Activated CD8-positive, alpha-beta T cell treated with anti-CD3 and anti-CD28 coated beads, Interleukin-2, amount 10 ng/mL, durations not matched to agents 7 days and 5 days (primary cell): Measurements from ENCODE around the gene MAMSTR. TPM values are rescaled to one million over a fixed set of nuclear protein-coding genes. Genes with fewer than 3 reads are reported as not detected.
"Not testable (repeated sequence)": the region's sequence is repeated elsewhere in the genome, so short reads cannot be mapped to it uniquely, and the experiment has no call there.

Source experiments
- ATAC-seq: fragments of 150-1000 bp; cut with Tn5 transposase; one replicate; pipeline ENCODE4 v1.10.0; 2021; ENCODE audit warnings: moderate library complexity
- CTCF ChIA-PET: fragments of 350-600 bp; sonication (Branson Sonifier 250); formaldehyde crosslinking; loops from one replicate; lab custom pipeline; 2021; ENCODE audit warnings: antibody characterized with exemption; lab: Charles Lee
- POLR2A ChIA-PET: fragments of 350-600 bp; sonication (Branson Sonifier 250); formaldehyde crosslinking; loops from one replicate; lab custom pipeline; 2021; ENCODE audit warnings: antibody characterized with exemption; lab: Charles Lee
- DNase-seq: peaks from one replicate; pipeline ENCODE4 v3.0.0-alpha.2; 2020
- H3K27ac Mint-ChIP-seq: one replicate; pipeline ENCODE4 v1.8.0; 2021; ENCODE audit warnings: mild to moderate bottlenecking, mixed read lengths
- H3K27me3 Mint-ChIP-seq: one replicate; pipeline ENCODE4 v1.8.0; 2021; ENCODE audit warnings: low read depth, mixed read lengths
- H3K36me3 Mint-ChIP-seq: one replicate; pipeline ENCODE4 v1.8.0; 2021; ENCODE audit warnings: low read depth, mixed read lengths
- H3K4me1 Mint-ChIP-seq: one replicate; pipeline ENCODE4 v1.8.0; 2021; ENCODE audit warnings: low read depth, mixed read lengths
- H3K4me3 Mint-ChIP-seq: one replicate; pipeline ENCODE4 v1.8.0; 2021; ENCODE audit warnings: mild to moderate bottlenecking, mixed read lengths
- H3K9me3 Mint-ChIP-seq: one replicate; pipeline ENCODE4 v1.8.0; 2022; ENCODE audit warnings: mixed read lengths; ENCODE audit not compliant: insufficient read depth
- total RNA-seq, 2 experiments: library from RNA; stranded (reverse); gene quantifications; one replicate each; pipeline ENCODE4 v1.2.3, GENCODE V29; 2021

MAMSTR gene
- total RNA-seq, 2 experiments from 2014 or later: 0.79 to 1.3 TPM

DNA sequence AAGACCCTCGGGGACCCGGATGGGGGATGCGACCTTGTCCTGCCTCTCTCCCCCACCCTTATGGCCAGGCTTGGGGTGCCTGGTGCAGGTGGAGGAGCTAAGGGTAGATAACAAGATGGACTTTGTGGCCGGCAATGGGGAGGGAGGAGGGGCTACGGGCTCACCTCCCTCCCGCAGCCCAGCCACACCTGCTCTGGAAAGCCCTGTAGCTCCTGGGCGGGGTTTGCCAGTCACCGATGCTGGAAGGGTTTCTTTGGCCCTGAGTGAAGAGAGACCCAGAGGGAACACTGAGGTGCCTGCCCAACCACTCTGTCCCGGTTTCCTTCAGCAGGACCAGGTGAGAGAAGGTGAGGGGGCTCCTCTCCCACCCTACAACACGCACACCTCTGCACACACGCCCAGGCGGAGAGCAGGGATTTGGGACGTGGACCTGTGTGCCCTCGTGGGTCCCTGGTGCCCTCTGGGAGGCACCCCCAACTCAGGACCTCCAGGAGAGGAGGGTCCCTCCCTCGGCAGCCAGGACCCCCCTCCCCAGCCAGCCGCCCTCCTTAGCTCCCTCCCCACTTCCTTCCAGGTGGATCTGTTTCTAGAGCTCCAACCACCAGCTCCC lies 23.7 kb downstream of the MAMSTR start, which contains the start of gene FUT2:
Gene FUT2, plus strand, starts transcription at position 229 of the 610 bp plus-strand sequence. CDS start 6,986 bp downstream, outside the sequence.
- CTCF ChIA-PET: interaction anchor here (1.2 kb wide), 1 partner anchor 20 kb away, joined by 5 read pairs; no protein-coding TSS in a partner anchor

DNA sequence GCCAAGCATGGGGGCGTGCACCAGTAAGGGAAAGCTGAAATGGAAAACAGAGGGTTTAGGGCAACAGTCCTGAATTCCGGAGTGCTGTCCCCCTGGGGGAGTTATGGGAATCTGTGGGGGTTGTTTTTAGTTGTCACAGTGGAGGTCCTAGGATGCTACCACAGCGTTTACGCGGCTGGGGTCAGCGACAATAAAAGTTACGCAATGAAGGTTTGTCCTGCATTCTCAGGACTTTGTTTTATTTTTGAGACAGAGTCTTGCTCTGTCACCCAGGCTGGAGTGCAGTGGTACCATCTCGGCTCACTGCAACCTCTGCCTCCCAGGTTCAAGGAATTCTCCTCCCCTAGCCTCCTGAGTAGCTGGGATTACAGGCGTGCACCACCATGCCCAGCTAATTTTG lies 25.9 kb downstream of the MAMSTR start:
- POLR2A ChIA-PET, ATAC-seq, DNase-seq, H3K9me3 Mint-ChIP-seq, CTCF ChIA-PET, H3K4me1 Mint-ChIP-seq, H3K4me3 Mint-ChIP-seq, H3K36me3 Mint-ChIP-seq, H3K27ac Mint-ChIP-seq: not testable (repeated sequence)
- peaks cover 14% of the 10 kb centered on the region for H3K27me3 Mint-ChIP-seq

More for the DNA sequence above, 23.7 kb downstream of the MAMSTR start, which contains the start of gene FUT2:
- Mint-ChIP-seq H3K27ac (no peak within 1 kb of the TSS), H3K4me3 (no peak within 1 kb of the TSS), H3K36me3 (no peaks in the 10 kb centered on the region), H3K27me3 (peaks cover 14% of the 10 kb centered on the region), H3K9me3 (no peaks in the 10 kb centered on the region), H3K4me1 (peaks cover 5% of the 10 kb centered on the region)
- POLR2A ChIA-PET: no interaction called here
- DNase-seq (no peak), ATAC-seq (peak; percentile 19)

DNA sequence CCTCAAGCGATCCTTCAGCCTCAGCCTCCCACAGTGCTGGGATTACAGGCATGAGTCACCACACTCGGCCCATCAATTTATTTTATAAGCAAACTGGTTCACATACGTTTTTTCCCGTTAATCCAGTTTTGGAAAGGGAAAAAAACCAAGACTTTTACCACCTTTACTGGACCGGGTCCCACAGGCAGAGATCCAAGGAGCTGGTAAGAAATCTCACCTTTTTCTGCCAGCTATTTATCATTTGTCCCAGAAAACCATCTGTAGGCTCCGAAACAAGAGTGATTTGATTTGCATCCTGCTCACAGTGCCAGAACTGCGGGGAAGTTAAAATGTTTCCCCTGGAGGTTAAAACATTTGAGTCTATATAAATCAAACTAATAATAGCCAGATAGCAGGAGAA lies 30.1 kb downstream of the MAMSTR start:
- DNase-seq (no peak), ATAC-seq (no peak)
- no peaks in the 10 kb centered on the region for H3K36me3 Mint-ChIP-seq
- H3K4me1 Mint-ChIP-seq: no peaks in the 10 kb centered on the region
- no peak overlapping the region for H3K4me3 Mint-ChIP-seq
- H3K9me3 Mint-ChIP-seq: no peaks in the 10 kb centered on the region
- H3K27ac Mint-ChIP-seq: no peak overlapping the region
- ChIA-PET CTCF (no interaction called here), POLR2A (interaction anchor here (0.6 kb wide), 1 partner anchor 439 kb away, joined by 3 read pairs; no protein-coding TSS in a partner anchor)
- H3K27me3 Mint-ChIP-seq: no peaks in the 10 kb centered on the region

DNA sequence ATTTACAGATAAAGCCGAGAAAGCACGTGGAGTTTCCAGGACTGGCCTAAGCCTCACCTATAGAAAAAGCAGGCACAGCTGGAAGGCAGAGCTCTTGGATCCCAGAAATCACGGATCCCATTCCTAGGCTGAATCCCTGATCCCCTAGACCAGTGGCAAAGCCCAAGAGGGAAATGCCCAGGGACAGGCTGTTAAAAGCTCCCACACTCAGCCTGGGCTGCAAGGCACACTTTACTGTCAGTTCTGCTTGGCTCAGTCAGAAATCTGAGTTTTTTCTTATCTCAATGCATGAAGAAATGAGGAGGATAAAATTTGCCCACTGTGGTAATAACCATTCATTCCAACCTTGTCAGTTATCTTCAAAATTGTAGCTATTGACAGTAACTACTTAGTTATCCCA lies 31.7 kb downstream of the MAMSTR start:
- ChIA-PET CTCF (interaction anchor here (1.3 to 1.6 kb wide), 2 partner anchors 42 to 100 kb away, joined by 4 to 5 read pairs; partner anchors contain the start of gene CA11), POLR2A (no interaction called here)
- no peaks in the 10 kb centered on the region for H3K36me3 Mint-ChIP-seq
- H3K4me1 Mint-ChIP-seq: no peaks in the 10 kb centered on the region
- H3K27me3 Mint-ChIP-seq: no peaks in the 10 kb centered on the region
- DNase-seq (no peak), ATAC-seq (no peak)
- no peaks in the 10 kb centered on the region for H3K9me3 Mint-ChIP-seq
- H3K4me3 Mint-ChIP-seq: no peak overlapping the region
- no peak overlapping the region for H3K27ac Mint-ChIP-seq

GRCh38 chr19:48686637-48687036 lies 32.9 kb downstream of the MAMSTR start:
- ATAC-seq, POLR2A ChIA-PET, H3K9me3 Mint-ChIP-seq, H3K27me3 Mint-ChIP-seq, H3K27ac Mint-ChIP-seq, DNase-seq, H3K4me3 Mint-ChIP-seq, H3K36me3 Mint-ChIP-seq, H3K4me1 Mint-ChIP-seq: not testable (repeated sequence)
- CTCF ChIA-PET: interaction anchor here (1.6 kb wide), 1 partner anchor 41 kb away, joined by 4 read pairs; the partner anchor contains the start of gene CA11

- ChIA-PET CTCF (no interaction called here), POLR2A (no interaction called here)
- H3K9me3 Mint-ChIP-seq: no peaks in the 10 kb centered on the region
- H3K36me3 Mint-ChIP-seq: no peaks in the 10 kb centered on the region
- H3K27ac Mint-ChIP-seq: no peak overlapping the region
- no peaks in the 10 kb centered on the region for H3K27me3 Mint-ChIP-seq
- H3K4me1 Mint-ChIP-seq: peaks cover 1% of the 10 kb centered on the region
- ATAC-seq (no peak), DNase-seq (no peak)
- no peak overlapping the region for H3K4me3 Mint-ChIP-seq
Observed at GRCh38 chr19:48686088-48686487, 33.4 kb downstream of the MAMSTR start.

GRCh38 chr19:48685583-48685982 lies 33.9 kb downstream of the MAMSTR start:
- H3K4me1 Mint-ChIP-seq: peaks cover 2% of the 10 kb centered on the region
- POLR2A ChIA-PET: no interaction called here
- DNase-seq (no peak), ATAC-seq (no peak)
- CTCF ChIA-PET: no interaction called here
- H3K9me3 Mint-ChIP-seq: no peaks in the 10 kb centered on the region
- no peaks in the 10 kb centered on the region for H3K36me3 Mint-ChIP-seq
- no peak overlapping the region for H3K27ac Mint-ChIP-seq
- H3K27me3 Mint-ChIP-seq: no peaks in the 10 kb centered on the region
- H3K4me3 Mint-ChIP-seq: no peak overlapping the region

GRCh38 chr19:48683349-48683748 lies 36.2 kb downstream of the MAMSTR start:
- peak; percentile 24 for DNase-seq
- no peak for ATAC-seq
- H3K36me3 Mint-ChIP-seq: no peaks in the 10 kb centered on the region
- no peaks in the 10 kb centered on the region for H3K27me3 Mint-ChIP-seq
- H3K4me3 Mint-ChIP-seq: no peak overlapping the region
- peaks cover 2% of the 10 kb centered on the region for H3K4me1 Mint-ChIP-seq
- no peaks in the 10 kb centered on the region for H3K9me3 Mint-ChIP-seq
- CTCF ChIA-PET: interaction anchor here (1.9 kb wide), 1 partner anchor 8 kb away, joined by 8 read pairs; no protein-coding TSS in a partner anchor
- H3K27ac Mint-ChIP-seq: no peak overlapping the region
- POLR2A ChIA-PET: no interaction called here

DNA sequence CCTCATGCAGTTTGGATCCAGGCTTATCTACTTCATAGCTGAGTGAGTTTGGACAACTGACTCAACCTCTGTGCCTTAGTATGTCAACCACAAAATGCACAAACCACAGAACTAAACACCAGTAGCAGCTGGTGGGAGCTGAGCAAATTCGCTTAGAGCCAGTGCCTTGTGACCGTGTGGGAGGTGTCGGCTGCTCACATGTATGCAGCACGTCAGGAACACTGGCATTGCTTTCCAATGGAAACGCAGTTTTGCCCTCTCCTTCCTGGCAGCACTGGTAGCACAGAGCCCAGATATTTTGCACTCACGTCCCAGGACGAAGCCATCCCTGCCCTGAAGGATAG lies 38.4 kb downstream of the MAMSTR start:
- H3K4me3 Mint-ChIP-seq: no peak overlapping the region
- no peak for ATAC-seq
- POLR2A ChIA-PET: no interaction called here
- H3K9me3 Mint-ChIP-seq: no peaks in the 10 kb centered on the region
- H3K4me1 Mint-ChIP-seq: peaks cover 2% of the 10 kb centered on the region
- DNase-seq: no peak
- CTCF ChIA-PET: no interaction called here
- H3K27me3 Mint-ChIP-seq: no peaks in the 10 kb centered on the region
- H3K27ac Mint-ChIP-seq: no peak overlapping the region
- no peaks in the 10 kb centered on the region for H3K36me3 Mint-ChIP-seq

GRCh38 chr19:48680436-48681126 lies 38.9 kb downstream of the MAMSTR start:
- Mint-ChIP-seq H3K4me3 (no peak overlapping the region), H3K36me3 (no peaks in the 10 kb centered on the region), H3K9me3 (no peaks in the 10 kb centered on the region), H3K27ac (no peak overlapping the region), H3K27me3 (no peaks in the 10 kb centered on the region), H3K4me1 (peaks cover 2% of the 10 kb centered on the region)
- ChIA-PET POLR2A (no interaction called here), CTCF (no interaction called here)
- DNase-seq (no peak), ATAC-seq (no peak)

GRCh38 chr19:48680006-48680405 lies 39.5 kb downstream of the MAMSTR start:
- H3K36me3 Mint-ChIP-seq, POLR2A ChIA-PET, ATAC-seq, DNase-seq, H3K27me3 Mint-ChIP-seq, H3K4me3 Mint-ChIP-seq, H3K27ac Mint-ChIP-seq, CTCF ChIA-PET, H3K9me3 Mint-ChIP-seq, H3K4me1 Mint-ChIP-seq: not testable (repeated sequence)

DNA sequence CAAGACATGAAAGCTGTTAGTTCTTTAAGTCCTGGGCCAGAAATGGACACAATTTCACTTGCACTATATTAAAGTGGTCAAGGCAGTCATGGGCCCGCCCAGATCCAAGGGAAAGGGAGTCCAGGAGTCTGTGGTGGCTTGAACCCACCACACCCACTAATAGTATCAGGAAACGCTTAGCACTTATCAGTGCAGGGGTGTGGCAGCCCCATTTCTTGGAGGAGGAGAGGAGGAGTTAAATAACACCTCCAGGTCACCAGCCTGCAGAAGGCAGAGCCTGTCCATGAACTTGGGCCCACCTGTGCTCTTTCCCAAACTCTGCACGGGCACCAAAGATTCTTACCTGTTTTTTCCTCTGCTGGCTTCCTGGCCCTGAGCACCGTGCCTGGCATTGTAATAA lies 41.3 kb downstream of the MAMSTR start:
- ChIA-PET POLR2A (no interaction called here), CTCF (interaction anchor here (1.3 kb wide), 1 partner anchor 12 kb away, joined by 3 read pairs; no protein-coding TSS in a partner anchor)
- no peak for DNase-seq
- H3K36me3 Mint-ChIP-seq: no peaks in the 10 kb centered on the region
- no peaks in the 10 kb centered on the region for H3K27me3 Mint-ChIP-seq
- H3K9me3 Mint-ChIP-seq: no peaks in the 10 kb centered on the region
- no peak overlapping the region for H3K27ac Mint-ChIP-seq
- peaks cover 8% of the 10 kb centered on the region for H3K4me1 Mint-ChIP-seq
- H3K4me3 Mint-ChIP-seq: no peak overlapping the region
- no peak for ATAC-seq
